HFFc6 (cell line): ENCODE measurements around the gene C9orf72. TPM values are rescaled to one million over a fixed set of nuclear protein-coding genes. Genes with fewer than 3 reads are reported as not detected.

ENCODE experiments used
- DNase-seq: peaks from one replicate; pipeline ENCODE4 v3.0.0-alpha.2; 2018
- H3K27ac Mint-ChIP-seq: 2 replicates; pipeline ENCODE4 v1.8.0; 2020; ENCODE audit warnings: mild to moderate bottlenecking, mixed read lengths
- H3K27me3 Mint-ChIP-seq: 2 replicates; pipeline ENCODE4 v1.8.0; 2021; ENCODE audit warnings: mild to moderate bottlenecking, moderate library complexity, mixed read lengths; ENCODE audit not compliant: insufficient read depth
- H3K36me3 Mint-ChIP-seq: 2 replicates; pipeline ENCODE4 v1.8.0; 2021; ENCODE audit warnings: low read depth, mixed read lengths
- H3K4me1 Mint-ChIP-seq: 2 replicates; pipeline ENCODE4 v1.8.0; 2020; ENCODE audit warnings: low read depth, mixed read lengths
- H3K4me3 Mint-ChIP-seq: 2 replicates; pipeline ENCODE4 v1.8.0; 2020; ENCODE audit warnings: mild to moderate bottlenecking, moderate library complexity, mixed read lengths
- H3K9me3 Mint-ChIP-seq: 2 replicates; pipeline ENCODE4 v1.8.0; 2020; ENCODE audit warnings: mild to moderate bottlenecking, mixed read lengths
- CTCF ChIP-seq: fragments of 200-600 bp; sonication (generic); IDR thresholded peaks from 2 replicates; pipeline ENCODE4 v1.5.0; 2021; ENCODE audit warnings: antibody characterized with exemption, mild to moderate bottlenecking
- total RNA-seq, 6 experiments: library from RNA; stranded (reverse); fragmentation: NEBNext Ultra II Directional; extraction: Animal tissue kit (Norgen Biotek cat#: 25700); gene quantifications; 2 replicates in 1 of 6; 3 replicates in 5 of 6; pipeline ENCODE4 v1.2.3, GENCODE V29; 2021

The C9orf72 gene
- total RNA-seq, 6 experiments from 2014 or later = 1.4 to 3.7 (median 2.3) TPM

- H3K27ac Mint-ChIP-seq = no peak overlapping the region
- H3K4me1 Mint-ChIP-seq = no peaks in the 10 kb centered on the region
- no peaks in the 10 kb centered on the region for H3K9me3 Mint-ChIP-seq
- no peak for TF ChIP-seq CTCF
- no peaks in the 10 kb centered on the region for H3K27me3 Mint-ChIP-seq
- H3K36me3 Mint-ChIP-seq = no peaks in the 10 kb centered on the region
- H3K4me3 Mint-ChIP-seq = no peak overlapping the region
- no peak for DNase-seq
Measured at GRCh38 chr9:27560457-27560856, 12.8 kb downstream of the C9orf72 start.

- no peaks in the 10 kb centered on the region for H3K36me3 Mint-ChIP-seq
- no peaks in the 10 kb centered on the region for H3K9me3 Mint-ChIP-seq
- H3K27me3 Mint-ChIP-seq = no peaks in the 10 kb centered on the region
Measured at GRCh38 chr9:27558307-27558706, 15.0 kb downstream of the C9orf72 start.

GRCh38 chr9:27556470-27556869 lies 16.8 kb downstream of the C9orf72 start:
- Mint-ChIP-seq H3K27ac (no peak overlapping the region), H3K9me3 (no peaks in the 10 kb centered on the region), H3K27me3 (no peaks in the 10 kb centered on the region), H3K4me1 (no peaks in the 10 kb centered on the region), H3K36me3 (no peaks in the 10 kb centered on the region), H3K4me3 (no peak overlapping the region)
- DNase-seq = no peak
- no peak for TF ChIP-seq CTCF

More at GRCh38 chr9:27558307-27558706, 15.0 kb downstream of the C9orf72 start:
- no peak for DNase-seq
- H3K4me3 Mint-ChIP-seq = no peak overlapping the region
- no peak overlapping the region for H3K27ac Mint-ChIP-seq
- no peak for TF ChIP-seq CTCF
- H3K4me1 Mint-ChIP-seq = no peaks in the 10 kb centered on the region

- H3K27me3 Mint-ChIP-seq = no peaks in the 10 kb centered on the region
- no peaks in the 10 kb centered on the region for H3K36me3 Mint-ChIP-seq
- DNase-seq = no peak
- H3K27ac Mint-ChIP-seq = no peak overlapping the region
- TF ChIP-seq CTCF = no peak
- H3K4me3 Mint-ChIP-seq = no peak overlapping the region
- no peaks in the 10 kb centered on the region for H3K9me3 Mint-ChIP-seq
- no peaks in the 10 kb centered on the region; the same call in 1 of the 2 replicates for H3K4me1 Mint-ChIP-seq
Measured at GRCh38 chr9:27554712-27555111, 18.6 kb downstream of the C9orf72 start.

GRCh38 chr9:27549196-27549755 lies 24.0 kb downstream of the C9orf72 start:
- no peaks in the 10 kb centered on the region for H3K36me3 Mint-ChIP-seq
- H3K9me3 Mint-ChIP-seq = no peaks in the 10 kb centered on the region
- no peaks in the 10 kb centered on the region; the same call in 1 of the 2 replicates for H3K4me1 Mint-ChIP-seq
- no peak overlapping the region for H3K4me3 Mint-ChIP-seq
- no peak for DNase-seq
- TF ChIP-seq CTCF = no peak
- H3K27ac Mint-ChIP-seq = no peak overlapping the region
- no peaks in the 10 kb centered on the region for H3K27me3 Mint-ChIP-seq
